Muscle of leg (tissue), 11 donors: ENCODE measurements around the gene ANKH. TPM values are rescaled to one million over a fixed set of nuclear protein-coding genes. Genes with fewer than 3 reads are reported as not detected.

Experiments used
- DNase-seq: peaks from one replicate; pipeline ENCODE4 v3.0.0; 2013
- H3K27ac ChIP-seq: one replicate; pipeline ENCODE4 v1.5.1; 2013; ENCODE audit warnings: mild to moderate bottlenecking, low read length, control low read depth
- H3K27me3 ChIP-seq: one replicate; pipeline ENCODE4 v1.6.1; 2013; ENCODE audit warnings: low read length; ENCODE audit not compliant: control insufficient read depth, insufficient read depth
- H3K36me3 ChIP-seq: one replicate; pipeline ENCODE4 v1.6.1; 2013; ENCODE audit warnings: low read length; ENCODE audit not compliant: control insufficient read depth, insufficient read depth
- H3K4me1 ChIP-seq: one replicate; pipeline ENCODE4 v1.6.1; 2013; ENCODE audit warnings: low read length; ENCODE audit not compliant: control insufficient read depth, insufficient read depth
- H3K4me3 ChIP-seq: one replicate; pipeline ENCODE4 v1.5.1; 2013; ENCODE audit warnings: low read length, control low read depth
- H3K9me3 ChIP-seq: replicated peaks from 2 replicates; pipeline ENCODE4 v1.6.1; 2013; ENCODE audit warnings: low read depth, low read length; ENCODE audit not compliant: control insufficient read depth
- WGBS: methylation state at CpG from one replicate; pipeline ENCODE4 v1.1.5; 2013; ENCODE audit warnings: missing lambda C conversion rate; ENCODE audit not compliant: insufficient coverage; 5-methylcytosine and 5-hydroxymethylcytosine counted together
- polyA plus RNA-seq, 8 donors: library from polyadenylated mRNA; unstranded; fragments of 120-200 nt; gene quantifications; one replicate each; pipeline versions ENCODE4 v1.2.1 to v1.2.3, GENCODE V29; 2013; ENCODE audit warnings: inconsistent platforms in 1 of 8, low replicate concordance in 1 of 8; ENCODE audit not compliant: insufficient read length in 8 of 8, insufficient read depth in 1 of 8
- total RNA-seq: library from RNA; stranded (reverse); fragments of 120-200 nt; gene quantifications from one replicate; pipeline ENCODE4 v1.2.4, GENCODE V29; 2013

Gene ANKH
- total and polyA plus RNA-seq, 9 donors = 14.8 to 22.2 (median 16.8) TPM

DNA sequence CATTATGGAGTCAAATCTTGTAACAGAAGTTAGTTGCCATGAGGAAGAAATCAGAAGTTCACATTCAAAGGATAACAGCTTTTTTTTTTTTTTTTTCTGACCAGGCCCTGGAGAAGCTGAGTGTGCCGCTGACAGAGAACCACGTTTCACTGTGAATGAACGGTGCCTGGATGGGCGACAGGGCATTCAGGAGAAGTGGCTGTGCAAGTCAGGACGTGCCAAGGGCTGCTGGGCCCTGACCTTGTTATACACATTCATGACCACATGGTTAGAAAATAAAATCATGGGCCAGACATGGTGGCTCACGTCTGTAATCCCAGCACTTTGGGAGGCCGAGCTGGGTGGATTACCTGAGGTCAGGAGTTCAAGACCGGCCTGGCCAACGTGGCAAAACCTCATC lies 91.6 kb downstream of the ANKH start:
- H3K27me3 ChIP-seq = no peaks in the 10 kb centered on the region
- H3K27ac ChIP-seq = no peak overlapping the region
- 85% methylated on average over 7 of the region's 9 CpGs for WGBS
- no peaks in the 10 kb centered on the region for H3K36me3 ChIP-seq
- H3K4me1 ChIP-seq = no peaks in the 10 kb centered on the region
- no peak for DNase-seq
- peaks cover 2% of the 10 kb centered on the region for H3K9me3 ChIP-seq
- no peak overlapping the region for H3K4me3 ChIP-seq

DNA sequence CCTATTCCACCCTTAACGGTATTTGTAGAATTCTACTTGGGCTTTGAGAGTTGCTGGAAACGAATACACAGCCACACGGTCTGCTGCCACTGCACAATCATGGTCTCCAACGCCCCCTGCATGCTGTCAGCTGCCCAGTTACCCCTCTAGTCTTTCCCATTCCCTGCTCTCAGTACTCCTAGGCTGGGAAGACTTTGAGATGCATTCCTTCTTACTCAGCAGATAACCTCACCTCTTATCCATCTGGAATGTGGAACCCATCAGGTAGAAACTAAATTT lies 92.8 kb downstream of the ANKH start:
- H3K4me3 ChIP-seq = no peak overlapping the region
- H3K4me1 ChIP-seq = no peaks in the 10 kb centered on the region
- H3K36me3 ChIP-seq = no peaks in the 10 kb centered on the region
- H3K27me3 ChIP-seq = no peaks in the 10 kb centered on the region
- no peaks in the 10 kb centered on the region for H3K9me3 ChIP-seq
- H3K27ac ChIP-seq = no peak overlapping the region
- no peak for DNase-seq
- 43% methylated on average over 4 of the region's 4 CpGs for WGBS

DNA sequence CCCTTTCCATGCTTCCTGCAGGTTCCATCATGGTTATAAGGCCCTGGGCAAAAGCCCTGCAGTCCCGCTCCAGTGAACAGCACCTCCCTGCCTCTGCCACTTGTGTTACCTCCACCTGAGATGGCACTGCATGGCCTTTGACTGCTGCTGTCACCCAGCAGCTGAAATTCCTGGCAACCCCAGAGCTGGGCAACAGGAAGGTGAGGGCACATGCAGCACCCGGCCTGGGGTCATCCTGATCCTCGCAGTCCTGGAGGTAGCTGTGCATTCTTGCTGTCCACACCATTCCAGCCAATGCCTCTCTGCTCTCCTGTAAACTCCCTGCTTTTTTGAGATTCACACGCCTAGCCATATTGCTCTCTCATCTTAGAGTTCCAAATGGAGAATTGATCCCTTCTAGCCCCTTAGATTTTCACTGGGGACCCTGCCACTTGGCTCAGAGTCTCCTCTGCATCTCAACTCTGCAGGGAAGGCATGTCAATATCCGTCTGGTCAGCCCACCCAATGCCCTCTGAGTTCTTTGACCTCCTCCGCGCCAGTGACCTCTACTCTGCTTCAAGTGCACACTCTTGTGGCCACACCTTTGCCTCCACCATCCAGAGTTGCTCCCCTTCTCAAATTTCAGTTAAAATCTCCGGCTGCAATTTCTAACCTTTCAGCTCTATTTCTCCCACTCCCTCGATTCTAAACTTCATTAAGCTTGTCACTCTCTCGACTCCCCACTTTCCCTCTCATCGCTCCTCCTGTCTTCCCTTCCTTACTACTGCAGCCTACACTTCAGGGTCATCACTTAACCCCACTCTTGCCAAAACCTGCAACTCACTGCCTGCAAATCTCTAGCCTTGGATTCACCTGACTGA lies 93.4 kb downstream of the ANKH start:
- Histone ChIP-seq H3K4me3 (no peak overlapping the region), H3K27ac (no peak overlapping the region), H3K9me3 (no peaks in the 10 kb centered on the region), H3K36me3 (no peaks in the 10 kb centered on the region), H3K4me1 (no peaks in the 10 kb centered on the region), H3K27me3 (no peaks in the 10 kb centered on the region)
- WGBS = 76% methylated on average over 11 of the region's 11 CpGs
- no peak for DNase-seq

DNA sequence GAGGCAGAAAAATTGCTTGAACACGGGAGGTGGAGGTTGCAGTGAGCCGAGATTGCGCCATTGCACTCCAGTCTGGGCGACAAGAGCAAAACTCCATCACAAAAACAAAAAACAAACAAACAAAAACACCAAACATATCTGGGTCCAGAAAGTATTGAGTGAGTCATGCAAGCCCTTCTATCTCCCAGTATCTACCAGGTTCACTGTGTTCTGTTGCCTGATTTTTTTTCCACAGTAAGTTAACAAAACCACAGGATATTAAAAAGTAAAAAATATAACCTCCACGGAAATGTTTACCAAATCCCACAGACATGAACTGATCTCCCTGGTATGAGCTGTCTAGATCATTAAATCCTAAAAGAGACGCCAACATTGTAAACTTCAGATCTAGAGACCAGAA lies 94.4 kb downstream of the ANKH start:
- Histone ChIP-seq H3K27me3 (no peaks in the 10 kb centered on the region), H3K27ac (no peak overlapping the region), H3K9me3 (no peaks in the 10 kb centered on the region), H3K36me3 (no peaks in the 10 kb centered on the region), H3K4me1 (no peaks in the 10 kb centered on the region), H3K4me3 (no peak overlapping the region)
- WGBS = no CpG with 5 or more reads among the region's 6 CpGs
- no peak for DNase-seq

DNA sequence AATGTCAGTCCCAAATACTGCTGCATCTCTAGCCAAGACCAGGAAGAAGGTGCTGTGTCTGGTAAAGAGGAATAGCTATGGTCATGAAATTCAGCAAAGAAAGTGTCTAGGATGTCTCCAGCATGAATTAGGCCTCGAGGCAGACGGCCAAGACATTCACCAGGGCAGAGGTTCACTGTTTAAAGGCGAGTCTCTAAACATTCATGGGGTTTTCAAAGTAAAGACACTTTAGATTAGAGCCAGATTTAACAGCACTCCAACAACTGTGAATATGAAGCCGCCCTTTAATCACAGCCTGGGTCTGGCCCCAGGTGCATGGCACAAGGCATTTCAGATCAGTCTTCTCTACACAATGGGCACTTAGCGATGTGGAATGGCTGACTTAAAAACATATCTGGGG lies 95.0 kb downstream of the ANKH start:
- 58% methylated on average over 5 of the region's 5 CpGs for WGBS
- H3K9me3 ChIP-seq = no peaks in the 10 kb centered on the region
- no peaks in the 10 kb centered on the region for H3K36me3 ChIP-seq
- no peak for DNase-seq
- H3K27me3 ChIP-seq = no peaks in the 10 kb centered on the region
- no peak overlapping the region for H3K27ac ChIP-seq
- no peak overlapping the region for H3K4me3 ChIP-seq
- no peaks in the 10 kb centered on the region for H3K4me1 ChIP-seq

DNA sequence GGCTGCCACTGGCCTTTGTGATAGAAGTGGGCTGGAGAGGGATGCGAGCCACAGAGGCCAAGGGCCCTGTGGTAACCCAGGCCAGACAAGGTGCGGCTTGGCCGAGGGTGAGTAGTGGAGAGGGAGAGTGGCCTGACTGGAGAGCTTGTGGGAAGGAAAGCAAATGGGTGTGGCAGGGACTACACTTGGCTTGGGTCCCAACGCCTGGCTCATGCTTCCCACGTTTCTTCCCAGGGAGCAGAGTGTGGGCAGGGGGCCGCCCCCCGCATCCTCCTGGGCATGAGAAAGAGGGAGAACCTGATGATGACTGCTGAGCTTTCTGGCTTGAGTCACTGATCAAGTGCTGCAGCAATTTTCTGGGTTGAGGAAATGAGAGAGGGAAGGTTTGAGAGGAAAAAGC lies 95.7 kb downstream of the ANKH start:
- DNase-seq = peak; percentile 7
- H3K27me3 ChIP-seq = no peaks in the 10 kb centered on the region
- H3K36me3 ChIP-seq = no peaks in the 10 kb centered on the region
- no peak overlapping the region for H3K27ac ChIP-seq
- no peaks in the 10 kb centered on the region for H3K9me3 ChIP-seq
- H3K4me3 ChIP-seq = no peak overlapping the region
- 79% methylated on average over 7 of the region's 7 CpGs for WGBS
- no peaks in the 10 kb centered on the region for H3K4me1 ChIP-seq

DNA sequence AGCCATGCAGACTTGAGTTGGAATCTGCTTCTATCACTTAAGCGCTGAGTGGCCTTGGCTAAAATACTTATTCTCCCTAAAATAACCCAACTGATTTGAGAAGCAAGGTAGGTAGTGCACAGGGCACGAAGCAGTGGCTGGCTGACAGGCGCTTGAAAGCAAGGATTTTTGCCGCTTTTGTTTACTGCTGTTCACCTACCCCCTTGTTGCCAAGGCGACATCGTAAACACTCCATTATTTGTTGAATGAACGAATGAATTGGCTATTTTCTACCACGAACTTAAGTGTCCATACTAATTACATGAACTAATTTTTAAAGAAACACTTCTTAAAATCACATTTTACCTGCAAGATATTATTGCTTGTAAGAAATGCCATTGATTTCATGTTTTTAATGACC lies 98.0 kb downstream of the ANKH start:
- H3K9me3 ChIP-seq = no peaks in the 10 kb centered on the region
- H3K27me3 ChIP-seq = no peaks in the 10 kb centered on the region
- H3K27ac ChIP-seq = no peak overlapping the region
- 60% methylated on average over 1 of the region's 8 CpGs for WGBS
- H3K4me1 ChIP-seq = no peaks in the 10 kb centered on the region
- H3K4me3 ChIP-seq = no peak overlapping the region
- no peaks in the 10 kb centered on the region for H3K36me3 ChIP-seq
- DNase-seq = no peak

- Histone ChIP-seq H3K9me3 (no peaks in the 10 kb centered on the region), H3K4me1 (no peaks in the 10 kb centered on the region), H3K36me3 (no peaks in the 10 kb centered on the region), H3K4me3 (no peak overlapping the region), H3K27ac (no peak overlapping the region), H3K27me3 (no peaks in the 10 kb centered on the region)
- DNase-seq = no peak
- WGBS = 87% methylated on average over 2 of the region's 3 CpGs
These were observed 99.6 kb downstream of the ANKH start for GRCh38 chr5:14771972-14772371.

- no peak overlapping the region for H3K27ac ChIP-seq
- WGBS = 100% methylated on average over 1 of the region's 3 CpGs
These were observed 100.4 kb downstream of the ANKH start for GRCh38 chr5:14771189-14771588.

DNA sequence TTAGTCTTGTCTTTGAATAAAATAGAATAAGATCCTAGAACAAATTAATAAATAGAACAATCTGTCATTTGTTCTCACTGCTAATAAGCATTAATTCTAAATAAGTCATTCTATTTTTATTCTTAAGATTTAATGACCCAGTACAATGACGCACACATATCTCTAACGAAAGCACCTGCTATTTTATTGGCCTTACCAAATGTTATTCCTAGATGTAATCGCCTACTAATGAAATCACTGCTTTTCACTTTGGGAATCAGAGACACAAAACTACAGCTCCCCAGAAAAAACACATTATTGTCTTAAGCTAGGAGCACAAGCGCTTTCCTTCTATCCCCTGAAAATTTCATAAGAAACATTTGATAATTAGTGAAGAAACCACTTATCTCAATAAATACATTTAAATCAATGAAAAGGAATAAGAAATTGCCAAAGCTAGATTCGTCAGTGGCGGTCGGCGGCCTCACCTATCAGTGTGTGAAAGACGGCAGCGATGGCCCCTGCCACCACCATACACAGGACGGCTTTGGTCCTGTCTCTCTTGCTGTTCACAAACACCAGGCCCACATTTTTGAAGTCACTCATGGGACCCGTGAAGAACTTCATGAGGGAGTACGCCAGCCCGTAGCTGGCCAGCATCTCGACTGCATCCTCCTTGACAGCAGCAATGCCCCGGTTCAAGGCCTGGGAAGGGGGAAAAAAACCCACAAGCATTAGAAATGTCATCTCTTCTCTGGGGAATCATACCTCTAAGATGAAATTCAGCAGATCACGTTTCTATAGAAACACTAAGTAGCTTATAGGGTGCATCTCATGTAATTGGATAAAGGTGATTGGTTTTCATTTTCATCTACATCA lies 102.8 kb downstream of the ANKH start:
- DNase-seq = no peak
- Histone ChIP-seq H3K9me3 (no peaks in the 10 kb centered on the region), H3K27me3 (no peaks in the 10 kb centered on the region), H3K36me3 (no peaks in the 10 kb centered on the region), H3K27ac (no peak overlapping the region), H3K4me1 (no peaks in the 10 kb centered on the region), H3K4me3 (no peak overlapping the region)
- WGBS = 92% methylated on average over 8 of the region's 17 CpGs

More at GRCh38 chr5:14771189-14771588, 100.4 kb downstream of the ANKH start:
- no peak overlapping the region for H3K4me3 ChIP-seq
- no peaks in the 10 kb centered on the region for H3K4me1 ChIP-seq
- no peak for DNase-seq
- no peaks in the 10 kb centered on the region for H3K36me3 ChIP-seq
- H3K9me3 ChIP-seq = no peaks in the 10 kb centered on the region
- no peaks in the 10 kb centered on the region for H3K27me3 ChIP-seq
